CD14-positive monocyte (primary cell): ENCODE measurements around the gene SYTL1. TPM values are rescaled to one million over a fixed set of nuclear protein-coding genes. Genes with fewer than 3 reads are reported as not detected.

ENCODE experiments used
- DNase-seq, 3 donors: peaks; one replicate each; pipeline ENCODE4 v3.0.0-alpha.2; 2011 to 2022
- H2AFZ ChIP-seq: 2 replicates; pipeline ENCODE4 v1.6.0; 2012; ENCODE audit warnings: mild to moderate bottlenecking, low read depth, low read length, inconsistent platforms; ENCODE audit not compliant: insufficient read depth, poor library complexity, severe bottlenecking
- H3K27ac ChIP-seq, 2 donors: 1 replicate in 1 of 2; 2 replicates in 1 of 2; pipeline ENCODE4 v1.5.1; 2012 to 2013; ENCODE audit warnings: low read length in 2 of 2, control low read depth in 1 of 2, inconsistent platforms in 1 of 2, low read depth in 1 of 2, mild to moderate bottlenecking in 1 of 2
- H3K27me3 ChIP-seq, 2 donors: one replicate each; pipeline versions ENCODE4 v1.6.0 to v1.6.1; 2011 to 2013; ENCODE audit warnings: low read length in 2 of 2; ENCODE audit not compliant: control insufficient read depth in 2 of 2, insufficient read depth in 2 of 2
- H3K36me3 ChIP-seq, 2 donors: replicated peaks in 1 of 2; 1 replicate in 1 of 2; 2 replicates in 1 of 2; pipeline versions ENCODE4 v1.5.1 to v1.6.1; 2012 to 2013; ENCODE audit warnings: low read length in 2 of 2, control low read depth in 1 of 2, inconsistent platforms in 1 of 2, mild to moderate bottlenecking in 1 of 2; ENCODE audit not compliant: insufficient read depth in 2 of 2, control insufficient read depth in 1 of 2
- H3K4me1 ChIP-seq, 2 donors: 1 replicate in 1 of 2; 2 replicates in 1 of 2; pipeline versions ENCODE4 v1.5.1 to v1.6.1; 2012 to 2013; ENCODE audit warnings: low read length in 2 of 2, control low read depth in 1 of 2, inconsistent platforms in 1 of 2, mild to moderate bottlenecking in 1 of 2, moderate library complexity in 1 of 2; ENCODE audit not compliant: insufficient read depth in 2 of 2, control insufficient read depth in 1 of 2
- H3K4me2 ChIP-seq: replicated peaks from 2 replicates; pipeline ENCODE3; 2012; ENCODE audit warnings: low read length, moderate library complexity, mild to moderate bottlenecking; ENCODE audit not compliant: poor library complexity, severe bottlenecking; ENCODE audit errors: extremely low read depth
- H3K4me3 ChIP-seq, 3 experiments: fragments of 200-600 bp in 1 of 3; sonication (generic) in 1 of 3; replicated peaks in 1 of 3; 1 replicate in 2 of 3; 2 replicates in 1 of 3; pipeline ENCODE4 v1.5.1; 2011 to 2013; ENCODE audit warnings: low read length in 3 of 3, mild to moderate bottlenecking in 3 of 3, control low read depth in 2 of 3, low read depth in 2 of 3, inconsistent platforms in 1 of 3, moderate library complexity in 1 of 3
- H3K79me2 ChIP-seq: 2 replicates; pipeline ENCODE4 v1.6.0; 2012; ENCODE audit warnings: mild to moderate bottlenecking, control low read depth, inconsistent platforms, low read length, moderate library complexity; ENCODE audit not compliant: insufficient read depth
- H3K9ac ChIP-seq: 2 replicates; pipeline ENCODE4 v1.6.0; 2017; ENCODE audit warnings: low read length, mild to moderate bottlenecking; ENCODE audit not compliant: insufficient read depth, poor library complexity, severe bottlenecking
- H3K9me3 ChIP-seq, 2 donors: replicated peaks in 1 of 2; 1 replicate in 1 of 2; 2 replicates in 1 of 2; pipeline versions ENCODE4 v1.5.1 to v1.6.1; 2012 to 2013; ENCODE audit warnings: low read length in 2 of 2, control low read depth in 1 of 2; ENCODE audit not compliant: control insufficient read depth in 1 of 2, insufficient read depth in 1 of 2
- H4K20me1 ChIP-seq: 2 replicates; pipeline ENCODE4 v1.6.0; 2012; ENCODE audit warnings: mild to moderate bottlenecking, low read length, control low read depth, moderate library complexity; ENCODE audit not compliant: insufficient read depth
- H3K27ac Mint-ChIP-seq, 7 donors: one replicate each; pipeline ENCODE4 v1.8.0; 2020; ENCODE audit warnings: mild to moderate bottlenecking in 7 of 7, mixed read lengths in 7 of 7, moderate library complexity in 6 of 7, inconsistent platforms in 2 of 7
- H3K27me3 Mint-ChIP-seq, 3 donors: one replicate each; pipeline ENCODE4 v1.8.0; 2021 to 2022; ENCODE audit warnings: low read depth in 3 of 3, mild to moderate bottlenecking in 3 of 3, mixed read lengths in 3 of 3, moderate library complexity in 3 of 3, inconsistent platforms in 1 of 3
- H3K36me3 Mint-ChIP-seq, 2 donors: one replicate each; pipeline ENCODE4 v1.8.0; 2020; ENCODE audit warnings: mixed read lengths in 2 of 2, inconsistent platforms in 1 of 2, mild to moderate bottlenecking in 1 of 2
- H3K4me1 Mint-ChIP-seq: one replicate; pipeline ENCODE4 v1.8.0; 2020; ENCODE audit warnings: mild to moderate bottlenecking, mixed read lengths
- H3K4me3 Mint-ChIP-seq, 2 donors: one replicate each; pipeline ENCODE4 v1.8.0; 2020; ENCODE audit warnings: mild to moderate bottlenecking in 2 of 2, mixed read lengths in 2 of 2, moderate library complexity in 1 of 2
- H3K9me3 Mint-ChIP-seq, 7 donors: one replicate each; pipeline ENCODE4 v1.8.0; 2020 to 2022; ENCODE audit warnings: mixed read lengths in 7 of 7, mild to moderate bottlenecking in 6 of 7, moderate library complexity in 6 of 7, inconsistent platforms in 2 of 7
- CTCF ChIP-seq: fragments of 200-600 bp; IDR thresholded peaks from one replicate; pipeline ENCODE4 v1.8.0; 2022; ENCODE audit warnings: antibody characterized with exemption, mild to moderate bottlenecking
- WGBS: methylation state at CpG from one replicate; pipeline ENCODE4 v1.1.5; 2013; ENCODE audit warnings: missing lambda C conversion rate; ENCODE audit not compliant: insufficient coverage; 5-methylcytosine and 5-hydroxymethylcytosine counted together
- intact Hi-C, 2 donors: fragments of 100-400 bp; cut with micrococcal nuclease; formaldehyde crosslinking; loops; one replicate each; pipeline versions ENCODE4 v1.15.0 to v1.15.1; 2023
- polyA plus RNA-seq, 3 donors: library from polyadenylated mRNA; depleted of rRNA in 1 of 3; unstranded in 2 of 3; stranded (reverse) in 1 of 3; fragments of 300-500 nt in 2 of 3; fragments of >200 nt in 1 of 3; fragmentation: Illumina TruSeq in 2 of 3; gene quantifications; 1 replicate in 2 of 3; 2 replicates in 1 of 3; pipeline ENCODE4 v1.2.3, GENCODE V29; 2012 to 2021

Gene SYTL1
- polyA plus RNA-seq, 3 donors, result 26.9 to 95.8 (median 44.6) TPM

- H3K27me3 Mint-ChIP-seq, result peaks cover 0 to 7% (median 6%) of the 10 kb centered on the region in 3 donors
- H3K9ac ChIP-seq, result peak overlapping the region; percentile 63
- peaks cover 56 to 66% of the 10 kb centered on the region in 2 donors for H3K4me1 ChIP-seq
- H3K27me3 ChIP-seq, result no peaks in the 10 kb centered on the region
- H3K36me3 Mint-ChIP-seq, result peaks cover 9 to 24% of the 10 kb centered on the region in 2 donors
- DNase-seq, result no peak
- H3K9me3 Mint-ChIP-seq, result no peaks in the 10 kb centered on the region
- H3K9me3 ChIP-seq, result no peaks in the 10 kb centered on the region
- H4K20me1 ChIP-seq, result peaks cover 7% of the 10 kb centered on the region
- H3K4me2 ChIP-seq, result peak overlapping the region; percentile 97
- WGBS, result 56% methylated on average over 8 of the region's 8 CpGs
- H2AFZ ChIP-seq, result peak overlapping the region; percentile 77
- H3K27ac ChIP-seq, result peak overlapping the region in 1 of 2 donors; percentile 25
- intact Hi-C loops, result loop anchor here in 1 of 2 donors (2.0 kb wide), 1 partner anchor 22 kb away; no protein-coding TSS in a partner anchor
- no peak for TF ChIP-seq CTCF
- H3K79me2 ChIP-seq, result no peaks in the 10 kb centered on the region
- peak overlapping the region; percentile 66 to 83 for H3K4me3 Mint-ChIP-seq
- peak overlapping the region in 2 of 3 experiments; percentile 68 to 84 for H3K4me3 ChIP-seq
- H3K4me1 Mint-ChIP-seq, result peaks cover 64% of the 10 kb centered on the region
- peak overlapping the region; percentile 15 to 84 (median 56) for H3K27ac Mint-ChIP-seq
- H3K36me3 ChIP-seq, result peaks cover 0 to 22% of the 10 kb centered on the region in 2 donors
These were observed 25.4 kb downstream of the SYTL1 start for GRCh38 chr1:27367160-27367650.

- peak overlapping the region; percentile 40 for H3K4me2 ChIP-seq
- peak overlapping the region in 1 of 3 experiments; percentile 58 for H3K4me3 ChIP-seq
- peaks cover 0 to 3% of the 10 kb centered on the region in 2 donors for H3K36me3 ChIP-seq
- 6% methylated on average over 13 of the region's 13 CpGs for WGBS
- Mint-ChIP-seq H3K9me3 (no peaks in the 10 kb centered on the region), H3K4me1 (peaks cover 64% of the 10 kb centered on the region), H3K27ac (peak overlapping the region; percentile 78 to 96 (median 91)), H3K36me3 (peaks cover 0 to 5% of the 10 kb centered on the region in 2 donors), H3K27me3 (peaks cover 0 to 7% (median 4%) of the 10 kb centered on the region in 3 donors), H3K4me3 (peak overlapping the region; percentile 48 to 53)
- no peak overlapping the region for H2AFZ ChIP-seq
- H3K27me3 ChIP-seq, result no peaks in the 10 kb centered on the region
- peak in 2 of 3 donors; percentile 16 to 69 for DNase-seq
- peaks cover 7% of the 10 kb centered on the region for H4K20me1 ChIP-seq
- peak overlapping the region; percentile 33 for H3K9ac ChIP-seq
- peak overlapping the region; percentile 75 to 77 for H3K27ac ChIP-seq
- H3K9me3 ChIP-seq, result no peaks in the 10 kb centered on the region
- H3K4me1 ChIP-seq, result peaks cover 56 to 66% of the 10 kb centered on the region in 2 donors
- TF ChIP-seq CTCF, result no peak
- H3K79me2 ChIP-seq, result no peaks in the 10 kb centered on the region
- intact Hi-C loops, result loop anchor here in 1 of 2 donors (2.0 kb wide), 1 partner anchor 24 kb away; the partner anchor contains the start of gene GPR3
These were observed 27.2 kb downstream of the SYTL1 start for GRCh38 chr1:27368869-27369582.
